Mammary epithelial cell (primary cell): ENCODE measurements around the gene IQGAP2.

Experiments used
- CTCF ChIP-seq, 2 donors: IDR thresholded peaks in 1 of 2; conservative IDR thresholded peaks in 1 of 2; 2 replicates each; pipeline ENCODE4 v1.5.1; 2011 to 2012; ENCODE audit warnings: inconsistent platforms in 2 of 2, low read length in 2 of 2, mild to moderate bottlenecking in 2 of 2, control low read depth in 1 of 2, low read depth in 1 of 2; ENCODE audit not compliant: insufficient read depth in 1 of 2; ENCODE audit errors: extremely low read depth in 1 of 2
- EZH2 ChIP-seq: IDR thresholded peaks from 2 replicates; pipeline ENCODE4 v1.6.1; 2012; ENCODE audit warnings: low read length, inconsistent platforms, borderline replicate concordance

- no peak for TF ChIP-seq EZH2
- no peak for TF ChIP-seq CTCF (conservative IDR thresholded peaks at IDR 0.05 in 1 of 2, IDR thresholded peaks at IDR 0.05 in 1 of 2; ENCODE audit: extremely low read depth in 1 of 2, insufficient read depth in 1 of 2, low read depth in 1 of 2, low read length in 2 of 2)
Measured at GRCh38 chr5:76716456-76717157, 313.5 kb downstream of the IQGAP2 start.
